Type B pancreatic cell (in vitro differentiated cells): ENCODE measurements around the gene KRTAP1-4. TPM values are rescaled to one million over a fixed set of nuclear protein-coding genes. Genes with fewer than 3 reads are reported as not detected.

Experiments
- DNase-seq: peaks from one replicate; pipeline ENCODE4 v3.0.0; 2021; ENCODE audit warnings: mixed read lengths; ENCODE audit not compliant: unreplicated experiment; ENCODE audit errors: extremely low spot score
- H3K27ac Mint-ChIP-seq: 2 replicates; pipeline ENCODE4 v1.8.0; 2021; ENCODE audit warnings: mild to moderate bottlenecking, mixed read lengths
- H3K27me3 Mint-ChIP-seq: 2 replicates; pipeline ENCODE4 v1.8.0; 2021; ENCODE audit warnings: mixed read lengths
- H3K36me3 Mint-ChIP-seq: 2 replicates; pipeline ENCODE4 v1.8.0; 2021; ENCODE audit warnings: mixed read lengths
- H3K4me1 Mint-ChIP-seq: one replicate; pipeline ENCODE4 v1.8.0; 2021; ENCODE audit warnings: mixed read lengths; ENCODE audit not compliant: unreplicated experiment
- H3K4me3 Mint-ChIP-seq: 2 replicates; pipeline ENCODE4 v1.8.0; 2021; ENCODE audit warnings: mild to moderate bottlenecking, mixed read lengths
- H3K9me3 Mint-ChIP-seq: 2 replicates; pipeline ENCODE4 v1.8.0; 2021; ENCODE audit warnings: mixed read lengths
- CTCF ChIP-seq: fragments of 200-600 bp; sonication (generic); conservative IDR thresholded peaks from 2 replicates; pipeline ENCODE4 v1.5.0; 2021; ENCODE audit warnings: antibody characterized with exemption, mild to moderate bottlenecking
- total RNA-seq: library from RNA; stranded (reverse); gene quantifications from 2 replicates; pipeline ENCODE4 v1.2.1, GENCODE V29; 2021; ENCODE audit warnings: low replicate concordance

Gene KRTAP1-4
- total RNA-seq, 1 donor from 2014 or later = not detected

GRCh38 chr17:41018541-41018940 is 11.5 kb downstream of the KRTAP1-4 start:
- DNase-seq = no peak
- H3K27me3 Mint-ChIP-seq = no peaks in the 10 kb centered on the region
- TF ChIP-seq CTCF = no peak
- no peaks in the 10 kb centered on the region for H3K9me3 Mint-ChIP-seq
- peaks cover 3% of the 10 kb centered on the region for H3K36me3 Mint-ChIP-seq
- no peak overlapping the region for H3K27ac Mint-ChIP-seq
- H3K4me3 Mint-ChIP-seq = no peak overlapping the region
- H3K4me1 Mint-ChIP-seq = no peaks in the 10 kb centered on the region

- no peaks in the 10 kb centered on the region for H3K9me3 Mint-ChIP-seq
- peaks cover 4% of the 10 kb centered on the region for H3K4me1 Mint-ChIP-seq
- H3K4me3 Mint-ChIP-seq = no peak overlapping the region
- DNase-seq = no peak
- TF ChIP-seq CTCF = no peak
- no peaks in the 10 kb centered on the region for H3K27me3 Mint-ChIP-seq
- H3K27ac Mint-ChIP-seq = no peak overlapping the region
- H3K36me3 Mint-ChIP-seq = no peaks in the 10 kb centered on the region
These were observed 13.3 kb downstream of the KRTAP1-4 start for GRCh38 chr17:41016578-41017215.

GRCh38 chr17:41015454-41015853 is 14.5 kb downstream of the KRTAP1-4 start:
- no peak overlapping the region for H3K27ac Mint-ChIP-seq

GRCh38 chr17:41013606-41014005 is 16.4 kb downstream of the KRTAP1-4 start:
- H3K27me3 Mint-ChIP-seq = no peaks in the 10 kb centered on the region
- H3K4me1 Mint-ChIP-seq = peaks cover 17% of the 10 kb centered on the region
- no peak overlapping the region for H3K27ac Mint-ChIP-seq
- DNase-seq = no peak
- no peak overlapping the region for H3K4me3 Mint-ChIP-seq
- TF ChIP-seq CTCF = no peak
- H3K36me3 Mint-ChIP-seq = no peaks in the 10 kb centered on the region
- no peaks in the 10 kb centered on the region for H3K9me3 Mint-ChIP-seq

More at GRCh38 chr17:41015454-41015853, 14.5 kb downstream of the KRTAP1-4 start:
- peaks cover 4% of the 10 kb centered on the region for H3K4me1 Mint-ChIP-seq
- no peak for TF ChIP-seq CTCF
- no peaks in the 10 kb centered on the region for H3K27me3 Mint-ChIP-seq
- H3K36me3 Mint-ChIP-seq = no peaks in the 10 kb centered on the region
- H3K9me3 Mint-ChIP-seq = no peaks in the 10 kb centered on the region
- H3K4me3 Mint-ChIP-seq = no peak overlapping the region
- no peak for DNase-seq

GRCh38 chr17:41013181-41013580 is 16.8 kb downstream of the KRTAP1-4 start:
- Mint-ChIP-seq H3K9me3 (no peaks in the 10 kb centered on the region), H3K4me3 (no peak overlapping the region), H3K4me1 (peaks cover 18% of the 10 kb centered on the region), H3K27ac (no peak overlapping the region), H3K27me3 (no peaks in the 10 kb centered on the region), H3K36me3 (no peaks in the 10 kb centered on the region)
- no peak for DNase-seq
- no peak for TF ChIP-seq CTCF
